K562 (cell line): Measurements from ENCODE around the gene PTPMT1. TPM values are rescaled to one million over a fixed set of nuclear protein-coding genes. Genes with fewer than 3 reads are reported as not detected.

Source experiments
- ATAC-seq: fragments of 200-7000 bp; cut with Tn5 transposase; 3 replicates; pipeline ENCODE4 v1.9.1; 2020; ENCODE audit warnings: moderate library complexity
- BruUV-seq: library from RNA; stranded (reverse); fragments of 400-500 nt; replicated peaks from 2 replicates; lab custom pipeline; 2021; lab: Mats Ljungman, UMichigan
- CTCF ChIA-PET: fragments of 300-600 bp; formaldehyde crosslinking; extraction: SDS; loops from one replicate; lab custom pipeline; 2021; ENCODE audit warnings: low intra/inter-chr PET ratio; lab: Yijun Ruan, JAX
- POLR2A ChIA-PET: fragments of 300-600, 350-650 bp; sonication (Branson Sonifier 250); formaldehyde crosslinking; extraction: SDS; loops from one replicate; lab custom pipeline; 2021; ENCODE audit warnings: antibody characterized with exemption, inconsistent platforms; lab: Yijun Ruan, JAX
- DNase-seq, 4 experiments: peaks; one replicate each; pipeline versions ENCODE4 v3.0.0 to v3.0.0-alpha.2; 2011 to 2018; ENCODE audit warnings: low spot score in 3 of 4, mixed read lengths in 3 of 4; ENCODE audit errors: extremely low read depth in 1 of 4
- FAIRE-seq: peaks from 2 replicates; lab custom pipeline; 2011; peaks lifted over from hg19 to GRCh38; lab: Jason Lieb, UNC
- H2AFZ ChIP-seq: 2 replicates; pipeline ENCODE4 v1.6.0; 2011; ENCODE audit warnings: low read depth, low read length, control low read depth, inconsistent platforms
- H3K27ac ChIP-seq: fragments of 200-600 bp; 3 replicates; pipeline ENCODE4 v1.8.0; 2011; ENCODE audit warnings: low read depth, mild to moderate bottlenecking, control low read depth, inconsistent platforms, low read length, moderate library complexity, mixed read lengths; ENCODE audit errors: extremely low read depth
- H3K27me3 ChIP-seq, 2 experiments: fragments of 300-600 bp in 1 of 2; 2 replicates in 1 of 2; 3 replicates in 1 of 2; pipeline versions ENCODE4 v1.6.0 to v1.8.0; 2011; ENCODE audit warnings: inconsistent platforms in 2 of 2, low read length in 2 of 2, mild to moderate bottlenecking in 1 of 2, mixed read lengths in 1 of 2, moderate library complexity in 1 of 2; ENCODE audit not compliant: control insufficient read depth in 2 of 2, insufficient read depth in 2 of 2
- H3K36me3 ChIP-seq: fragments of 300-600 bp; 3 replicates; pipeline ENCODE4 v1.8.0; 2011; ENCODE audit warnings: mild to moderate bottlenecking, low read length, inconsistent platforms; ENCODE audit not compliant: control insufficient read depth, insufficient read depth
- H3K4me1 ChIP-seq, 2 experiments: fragments of 200-600 bp in 1 of 2; replicated peaks in 1 of 2; 2 replicates in 1 of 2; 3 replicates in 1 of 2; pipeline versions ENCODE4 v1.5.1 to v1.8.0; 2011; ENCODE audit warnings: inconsistent platforms in 2 of 2, low read length in 2 of 2, mild to moderate bottlenecking in 1 of 2, mixed read lengths in 1 of 2, moderate library complexity in 1 of 2; ENCODE audit not compliant: control insufficient read depth in 2 of 2, insufficient read depth in 2 of 2
- H3K4me2 ChIP-seq: 2 replicates; pipeline ENCODE4 v1.6.1; 2011; ENCODE audit warnings: low read length, control low read depth, inconsistent platforms, mixed read lengths; ENCODE audit not compliant: insufficient read depth
- H3K4me3 ChIP-seq: fragments of 200-600 bp; sonication (generic), shearing (Covaris generic); 2 replicates; pipeline ENCODE4 v1.5.1; 2016; ENCODE audit warnings: control low read depth, inconsistent platforms
- H3K79me2 ChIP-seq: fragments of 200-600 bp; 3 replicates; pipeline ENCODE4 v1.8.0; 2011; ENCODE audit warnings: low read length, inconsistent platforms; ENCODE audit not compliant: control insufficient read depth, insufficient read depth
- H3K9ac ChIP-seq, 2 experiments: 2 replicates each; pipeline versions ENCODE4 v1.6.0 to v1.6.1; 2011; ENCODE audit warnings: low read depth in 2 of 2, low read length in 2 of 2, control low read depth in 1 of 2, inconsistent platforms in 1 of 2, mild to moderate bottlenecking in 1 of 2, mixed read lengths in 1 of 2; ENCODE audit not compliant: insufficient read depth in 1 of 2
- H3K9me1 ChIP-seq: one replicate; pipeline ENCODE4 v1.6.0; 2011; ENCODE audit warnings: inconsistent platforms, mild to moderate bottlenecking, low read length, moderate library complexity; ENCODE audit not compliant: control insufficient read depth, insufficient read depth
- H3K9me3 ChIP-seq: replicated peaks from 2 replicates; pipeline ENCODE4 v1.5.1; 2011; ENCODE audit warnings: low read depth, low read length, inconsistent platforms; ENCODE audit not compliant: control insufficient read depth, insufficient read depth
- H4K20me1 ChIP-seq: replicated peaks from 2 replicates; pipeline ENCODE4 v1.6.1; 2011; ENCODE audit warnings: low read length, inconsistent platforms, mixed read lengths; ENCODE audit not compliant: control insufficient read depth, insufficient read depth
- CTBP1 ChIP-seq: fragments of 450-650 bp; IDR thresholded peaks from 2 replicates; pipeline ENCODE4 v1.6.1; 2016; ENCODE audit warnings: borderline replicate concordance
- DEAF1 ChIP-seq: fragments of 450-650 bp; formaldehyde crosslinking; IDR thresholded peaks from 2 replicates; pipeline ENCODE4 v1.4.0; 2020; ENCODE audit warnings: mild to moderate bottlenecking, moderate library complexity
- ETV6 ChIP-seq, 3 experiments: fragments of 150-350 bp in 1 of 3; sonication (generic) in 1 of 3; formaldehyde crosslinking in 1 of 3; IDR thresholded peaks; 2 replicates each; pipeline versions ENCODE4 v1.6.1 to v1.8.0; 2014 to 2022; ENCODE audit warnings: borderline replicate concordance in 2 of 3, low read depth in 2 of 3, antibody characterized with exemption in 1 of 3, low read length in 1 of 3, mild to moderate bottlenecking in 1 of 3, missing genetic modification reagents in 1 of 3
- ZNF354B ChIP-seq: fragments of 250-450 bp; sonication (Bioruptor Pico); IDR thresholded peaks from 2 replicates; pipeline ENCODE4 v1.4.0; 2020
- WGBS: fragments of 100-300 bp; shearing (Covaris generic); methylation state at CpG from one replicate; pipeline ENCODE4 v1.1.6; 2016; ENCODE audit warnings: low coverage, mixed read lengths; ENCODE audit not compliant: insufficient coverage; ENCODE audit errors: missing lambda C conversion rate; 5-methylcytosine and 5-hydroxymethylcytosine counted together
- in situ Hi-C: fragments of 300-500 bp; cut with MboI; formaldehyde crosslinking; loops from 4 replicates; pipeline ENCODE4 v1.15.0; 2018; ENCODE audit warnings: inconsistent platforms, mixed read lengths
- intact Hi-C: fragments of 100-400 bp; cut with micrococcal nuclease; formaldehyde crosslinking; loops from 2 replicates; pipeline ENCODE4 v1.14.2; 2022
- polyA plus RNA-seq, 8 experiments: library from polyadenylated mRNA; depleted of rRNA in 4 of 8; stranded (reverse) in 5 of 8; unstranded in 3 of 8; fragments of >200 nt; fragmentation: Nextera tagmentation in 2 of 8; fragmentation: Illumina TruSeq in 1 of 8; extraction: Ambion mirVana in 2 of 8; extraction: Trizol in 1 of 8; gene quantifications; 2 replicates each; pipeline versions ENCODE4 v1.2.1 to v1.2.3, GENCODE V29; 2011 to 2014; ENCODE audit warnings: inconsistent platforms in 1 of 8, missing spikeins in 1 of 8
- total RNA-seq, 7 experiments: library from RNA; depleted of rRNA in 6 of 7; stranded (reverse); fragments of >200 nt in 6 of 7; fragmentation: Illumina TruSeq in 2 of 7; extraction: Trizol in 2 of 7; gene quantifications; 2 replicates each; pipeline versions ENCODE4 v1.2.1 to v1.2.3, GENCODE V29; 2011 to 2021; ENCODE audit warnings: low replicate concordance in 1 of 7

Gene PTPMT1
- total and polyA plus RNA-seq, 9 of the 15 experiments (the other 6 are each of a cell fraction or from before 2014, with no cell fraction given) = 10.4 to 140 (median 67.2) TPM

DNA sequence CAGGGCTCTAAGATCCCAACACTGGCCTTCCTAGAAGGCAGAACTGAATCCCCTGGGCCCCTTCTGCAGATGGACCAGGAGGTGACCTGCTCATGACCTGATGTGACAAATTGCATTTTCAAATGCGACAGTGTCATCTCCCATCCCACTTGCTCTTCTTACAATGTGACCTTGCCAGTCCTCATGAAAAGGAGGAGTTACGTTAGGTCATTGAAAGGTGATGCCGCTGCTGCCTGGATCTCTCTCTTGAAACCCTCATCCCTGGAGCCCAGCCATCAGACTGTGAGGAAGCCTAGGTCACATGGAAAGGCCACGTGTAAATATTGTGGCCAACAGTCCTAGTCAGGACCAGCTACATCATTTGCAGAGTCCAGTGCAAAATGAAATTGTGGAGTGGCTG lies 34.5 kb downstream of the PTPMT1 start:
- WGBS = 17% methylated on average over 4 of the region's 4 CpGs
- BruUV-seq = no TSS peak
- Histone ChIP-seq H3K9ac (no peak overlapping the region; a peak in 1 of 4 replicates), H4K20me1 (no peaks in the 10 kb centered on the region), H3K9me1 (peaks cover 5% of the 10 kb centered on the region), H3K4me1 (no peaks in the 10 kb centered on the region; a peak in 1 of 5 replicates), H2AFZ (no peak overlapping the region), H3K79me2 (no peaks in the 10 kb centered on the region), H3K4me3 (no peak overlapping the region), H3K36me3 (no peaks in the 10 kb centered on the region), H3K9me3 (no peaks in the 10 kb centered on the region), H3K27me3 (peaks cover 22 to 40% of the 10 kb centered on the region in 2 experiments), H3K27ac (no peak overlapping the region), H3K4me2 (no peak overlapping the region)
- POLR2A ChIA-PET = interaction anchor here (0.6 to 1.3 kb wide), 2 partner anchors 10 to 99 kb away, joined by 3 to 4 read pairs; no protein-coding TSS in a partner anchor
- intact Hi-C loops = no loop called here
- TF ChIP-seq ETV6 (IDR thresholded peaks at IDR 0.05; ENCODE audit: borderline replicate concordance in 1 of 2, low read depth in 2 of 2, low read length in 1 of 2) = no peak
- no peak for TF ChIP-seq ETV6 (CRISPR knock-in tag; IDR thresholded peaks at IDR 0.05; ENCODE audit: borderline replicate concordance)
- TF ChIP-seq DEAF1 (CRISPR knock-in tag) = no peak
- 0 out of 2 replicates have a peak, but pooled peaks have one; percentile 32 for TF ChIP-seq CTBP1
- TF ChIP-seq ZNF354B (CRISPR knock-in tag) = no peak
- FAIRE-seq = no peak
- ATAC-seq = no peak
- CTCF ChIA-PET = no interaction called here
- DNase-seq = no peak
- in situ Hi-C loops = no loop called here
